Brain microvascular endothelial cell (primary cell): ENCODE data around the gene MRPL33.

Experiments
- DNase-seq: peaks from one replicate; pipeline ENCODE4 v3.0.0-alpha.2; 2020
- H3K27ac ChIP-seq: fragments of 250-450 bp; sonication (Bioruptor Pico); 2 replicates; pipeline ENCODE4 v1.5.1; 2020; ENCODE audit warnings: mild to moderate bottlenecking, moderate library complexity
- H3K27me3 ChIP-seq: fragments of 250-450 bp; sonication (Bioruptor Pico); replicated peaks from 2 replicates; pipeline ENCODE4 v1.5.1; 2020; ENCODE audit warnings: mild to moderate bottlenecking
- H3K36me3 ChIP-seq: fragments of 250-450 bp; sonication (Bioruptor Pico); replicated peaks from 2 replicates; pipeline ENCODE4 v1.5.1; 2020; ENCODE audit warnings: mild to moderate bottlenecking
- H3K4me3 ChIP-seq: 2 replicates; pipeline ENCODE4 v1.5.1; 2011; ENCODE audit warnings: low read depth, mild to moderate bottlenecking, control low read depth, low read length, moderate library complexity
- CTCF ChIP-seq: IDR thresholded peaks from 2 replicates; pipeline ENCODE4 v1.5.1; 2011; ENCODE audit warnings: low read depth, mild to moderate bottlenecking, moderate library complexity, low read length, control low read depth, inconsistent platforms; ENCODE audit errors: missing control alignments
- in situ Hi-C: cut with HindIII; loops from 2 replicates; pipeline ENCODE4 v1.10.0; 2017; ENCODE audit warnings: low sequenced_read_pairs, low pct_ligation_motif_present

The MRPL33 gene

GRCh38 chr2:27805180-27805579, 33.7 kb downstream of the MRPL33 start:
- Histone ChIP-seq H3K4me3 (no peak overlapping the region), H3K27me3 (no peaks in the 10 kb centered on the region), H3K27ac (no peak overlapping the region), H3K36me3 (no peaks in the 10 kb centered on the region)
- in situ Hi-C loops = no loop called here
- no peak for DNase-seq
- no peak for TF ChIP-seq CTCF

DNA sequence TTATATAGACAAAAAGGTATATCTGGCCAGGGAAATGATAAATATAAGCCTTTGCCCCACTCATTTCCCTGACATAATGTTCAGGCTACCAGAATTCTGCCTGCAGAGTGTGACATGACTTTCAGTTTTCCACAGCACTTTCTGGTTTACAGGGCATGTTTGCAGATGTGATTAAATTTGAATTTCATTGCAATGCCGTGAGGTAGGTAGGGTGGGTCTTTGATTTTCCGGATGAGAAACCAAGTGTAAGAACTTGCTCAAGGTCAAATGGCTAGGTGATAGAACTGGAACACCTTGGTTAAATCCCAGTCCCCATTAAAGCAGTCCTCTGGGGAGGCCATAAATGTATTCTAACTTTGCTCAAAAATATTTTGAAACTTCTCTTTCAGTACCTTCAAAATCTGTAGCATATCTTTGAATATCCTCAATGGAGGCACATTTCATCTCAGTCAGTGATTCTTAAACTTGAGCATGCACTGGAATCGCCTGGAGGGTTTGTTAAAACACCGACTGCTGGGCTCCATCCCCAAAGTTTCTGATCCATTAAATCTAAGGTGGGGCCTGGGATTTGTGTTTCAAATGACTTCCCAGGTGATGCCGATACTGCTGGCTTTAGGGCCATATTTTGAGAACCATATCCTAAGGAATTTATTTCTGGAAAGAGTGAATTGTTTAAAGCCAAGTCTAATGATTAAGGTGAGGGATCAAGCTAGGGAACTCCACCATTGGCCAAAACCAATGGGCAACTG, 35.0 kb downstream of the MRPL33 start:
- in situ Hi-C loops = no loop called here
- Histone ChIP-seq H3K27ac (no peak overlapping the region), H3K27me3 (no peaks in the 10 kb centered on the region), H3K4me3 (no peak overlapping the region), H3K36me3 (no peaks in the 10 kb centered on the region)
- no peak for DNase-seq
- no peak for TF ChIP-seq CTCF

DNA sequence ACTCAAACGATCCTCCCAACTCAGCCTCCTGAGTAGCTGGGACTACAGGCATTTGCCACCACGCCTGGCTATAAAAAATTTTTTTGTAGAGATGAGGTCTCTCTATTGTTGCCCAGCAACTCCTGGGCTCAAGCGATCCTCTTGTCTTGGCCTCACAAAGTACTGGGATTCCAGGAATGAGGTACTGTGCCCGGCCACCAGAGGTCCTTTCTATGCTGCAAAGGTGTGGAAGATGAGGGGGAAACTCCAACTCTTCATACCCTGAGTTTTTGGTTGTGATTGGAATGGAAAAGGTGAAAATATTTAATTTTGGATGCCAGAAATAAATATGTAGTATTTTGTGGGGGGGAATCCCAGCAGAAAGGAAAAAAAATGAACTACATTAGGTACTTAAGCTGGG, 36.0 kb downstream of the MRPL33 start:
- peak; percentile 85 for TF ChIP-seq CTCF
- peak; percentile 28 for DNase-seq
- Histone ChIP-seq H3K36me3 (no peaks in the 10 kb centered on the region), H3K4me3 (no peak overlapping the region), H3K27ac (no peak overlapping the region), H3K27me3 (no peaks in the 10 kb centered on the region)
- in situ Hi-C loops = no loop called here

DNA sequence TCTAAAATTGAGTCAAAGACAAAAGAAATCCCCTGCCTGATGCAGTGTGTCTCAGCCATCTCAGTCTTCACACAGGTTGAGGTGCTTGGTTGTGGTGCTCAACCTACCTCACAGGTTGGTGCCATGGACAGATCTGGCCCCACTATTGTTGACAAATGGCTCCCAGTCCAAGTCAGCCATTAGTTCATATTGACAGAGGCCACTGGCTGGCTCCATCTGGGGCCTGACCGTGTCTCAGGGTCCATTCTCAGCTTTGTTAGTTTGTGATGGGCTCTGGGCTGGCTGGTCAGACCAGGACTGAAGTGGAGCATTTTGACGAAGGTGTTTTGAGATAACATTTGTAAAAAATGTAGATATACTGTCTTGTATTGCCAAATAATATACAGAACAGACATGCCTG, 36.9 kb downstream of the MRPL33 start:
- no peaks in the 10 kb centered on the region for H3K36me3 ChIP-seq
- H3K27me3 ChIP-seq = no peaks in the 10 kb centered on the region
- DNase-seq = no peak
- no peak for TF ChIP-seq CTCF
- H3K4me3 ChIP-seq = no peak overlapping the region
- in situ Hi-C loops = no loop called here
- no peak overlapping the region for H3K27ac ChIP-seq

DNA sequence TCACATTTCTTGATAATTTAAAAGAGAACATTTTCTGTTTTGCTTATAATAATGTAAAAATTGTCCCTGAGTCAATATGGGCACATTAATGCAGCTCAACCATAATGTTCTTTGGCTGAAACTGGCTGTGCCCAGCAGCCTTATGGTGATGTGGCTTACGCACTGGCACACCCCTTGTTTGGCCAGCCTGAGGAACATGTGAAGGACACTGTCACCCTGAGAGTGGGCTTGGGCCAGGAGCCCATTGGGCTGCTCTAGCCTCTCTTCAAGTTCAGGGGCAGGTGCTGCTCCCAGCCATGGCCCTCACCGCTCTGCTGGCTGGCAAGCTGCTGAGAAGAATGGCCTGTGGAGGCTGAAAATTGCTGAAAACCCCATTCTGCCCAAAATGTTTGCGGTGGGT, 37.5 kb downstream of the MRPL33 start:
- no peak for DNase-seq
- no peak overlapping the region for H3K4me3 ChIP-seq
- no peaks in the 10 kb centered on the region for H3K36me3 ChIP-seq
- TF ChIP-seq CTCF = no peak
- in situ Hi-C loops = no loop called here
- H3K27me3 ChIP-seq = no peaks in the 10 kb centered on the region
- no peak overlapping the region for H3K27ac ChIP-seq

- Histone ChIP-seq H3K36me3 (no peaks in the 10 kb centered on the region), H3K27me3 (no peaks in the 10 kb centered on the region), H3K27ac (peak overlapping the region; percentile 14), H3K4me3 (no peak overlapping the region)
- peak; percentile 83 for DNase-seq
- TF ChIP-seq CTCF = no peak
- in situ Hi-C loops = no loop called here
These were observed 38.3 kb downstream of the MRPL33 start for GRCh38 chr2:27809761-27810241.
